PC-3 (cell line): ENCODE data around the gene KCNG2. TPM values are rescaled to one million over a fixed set of nuclear protein-coding genes. Genes with fewer than 3 reads are reported as not detected.

ENCODE experiments used
- ATAC-seq: fragments of 200-7000 bp; cut with Tn5 transposase; 2 replicates; pipeline ENCODE4 v1.9.1; 2020; ENCODE audit warnings: mild to moderate bottlenecking, moderate library complexity
- BruUV-seq: library from RNA; stranded (reverse); fragments of 400-500 nt; replicated peaks from 2 replicates; lab custom pipeline; 2021; lab: Mats Ljungman, UMichigan
- CTCF ChIA-PET: fragments of 300-600 bp; sonication (Branson Sonifier 250); formaldehyde crosslinking; loops from one replicate; lab custom pipeline; 2022; ENCODE audit warnings: antibody characterized with exemption; lab: Charles Lee
- POLR2A ChIA-PET: fragments of 300-600 bp; sonication (Branson Sonifier 250); formaldehyde crosslinking; loops from one replicate; lab custom pipeline; 2022; ENCODE audit warnings: antibody characterized with exemption; ENCODE audit not compliant: unreplicated experiment; lab: Charles Lee
- DNase-seq: peaks from one replicate; pipeline ENCODE4 v3.0.0-alpha.2; 2015
- H2AFZ ChIP-seq: fragments of 300-600 bp; sonication (generic); 2 replicates; pipeline ENCODE4 v1.6.0; 2016; ENCODE audit warnings: antibody characterized with exemption, low read length
- H3F3A ChIP-seq: fragments of 300-600 bp; sonication (generic); one replicate; pipeline ENCODE4 v1.6.0; 2017; ENCODE audit warnings: antibody characterized with exemption, low read length, control low read depth, mild to moderate bottlenecking; ENCODE audit not compliant: unreplicated experiment
- H3K27ac ChIP-seq: fragments of 300-600 bp; sonication (generic); 2 replicates; pipeline ENCODE4 v1.5.1; 2016; ENCODE audit warnings: mild to moderate bottlenecking, low read length
- H3K27me3 ChIP-seq: fragments of 300-600 bp; sonication (generic); 2 replicates; pipeline ENCODE4 v1.6.1; 2016; ENCODE audit warnings: low read length, mixed read lengths
- H3K36me3 ChIP-seq: fragments of 300-600 bp; sonication (generic); 2 replicates; pipeline ENCODE4 v1.6.1; 2016; ENCODE audit warnings: low read depth, mixed run types, low read length, mixed read lengths
- H3K4me1 ChIP-seq: fragments of 300-600 bp; sonication (generic); 2 replicates; pipeline ENCODE4 v1.5.1; 2016; ENCODE audit warnings: low read length; ENCODE audit not compliant: insufficient read depth
- H3K4me2 ChIP-seq: fragments of 300-600 bp; sonication (generic); 2 replicates; pipeline ENCODE4 v1.6.0; 2016; ENCODE audit warnings: low read length
- H3K4me3 ChIP-seq: fragments of 300-600 bp; sonication (generic); 2 replicates; pipeline ENCODE4 v1.5.1; 2016; ENCODE audit warnings: mild to moderate bottlenecking, low read length, mixed read lengths
- H3K79me2 ChIP-seq: fragments of 300-600 bp; sonication (generic); 2 replicates; pipeline ENCODE4 v1.6.1; 2017; ENCODE audit warnings: low read length, mixed read lengths
- H3K9ac ChIP-seq: fragments of 300-600 bp; sonication (generic); 2 replicates; pipeline ENCODE4 v1.6.0; 2016; ENCODE audit warnings: mild to moderate bottlenecking, low read length
- H3K9me2 ChIP-seq: fragments of 300-600 bp; sonication (generic); replicated peaks from 2 replicates; pipeline ENCODE4 v1.6.1; 2016; ENCODE audit warnings: mixed run types, low read length, mixed read lengths
- H3K9me3 ChIP-seq: fragments of 300-600 bp; sonication (generic); 2 replicates; pipeline ENCODE4 v1.6.1; 2016; ENCODE audit warnings: low read length, mixed read lengths
- H4K20me1 ChIP-seq: fragments of 300-600 bp; sonication (generic); 2 replicates; pipeline ENCODE4 v1.6.1; 2016; ENCODE audit warnings: low read length, mixed read lengths
- CTCF ChIP-seq: fragments of 300-600 bp; sonication (generic); conservative IDR thresholded peaks from 2 replicates; pipeline ENCODE4 v1.5.1; 2017; ENCODE audit warnings: antibody characterized with exemption, low read depth, mild to moderate bottlenecking, low read length
- EZH2 ChIP-seq: fragments of 300-600 bp; sonication (generic); IDR thresholded peaks from one replicate; pipeline ENCODE4 v1.6.1; 2017; ENCODE audit warnings: antibody characterized with exemption, mild to moderate bottlenecking, low read length; ENCODE audit not compliant: unreplicated experiment
- EZH2phosphoT487 ChIP-seq: fragments of 300-600 bp; sonication (generic); IDR thresholded peaks from 2 replicates; pipeline ENCODE4 v1.6.1; 2018; ENCODE audit warnings: mild to moderate bottlenecking, antibody characterized with exemption, low read length, borderline replicate concordance
- intact Hi-C: fragments of 100-400 bp; cut with micrococcal nuclease; formaldehyde crosslinking; loops from 2 replicates; pipeline ENCODE4 v1.9.0; 2023
- total RNA-seq: library from RNA; depleted of rRNA; stranded (reverse); fragments of >200 nt; gene quantifications from 2 replicates; pipeline ENCODE4 v1.2.3, GENCODE V29; 2014

The KCNG2 gene
- total RNA-seq, 1 experiment from 2014 or later: not detected

- DNase-seq (no peak), ATAC-seq (no peak)
- POLR2A ChIA-PET: no interaction called here
- peaks cover 13% of the 10 kb centered on the region; the same call in 1 of the 2 replicates for H3K36me3 ChIP-seq
- H3K9me3 ChIP-seq: no peaks in the 10 kb centered on the region
- H2AFZ ChIP-seq: no peak overlapping the region
- intact Hi-C loops: no loop called here
- H3K27me3 ChIP-seq: no peaks in the 10 kb centered on the region
- H4K20me1 ChIP-seq: 0 out of 2 replicates have a peak, but pooled peaks cover 4% of the 10 kb centered on the region
- CTCF ChIA-PET: no interaction called here
- no peak overlapping the region for H3K4me2 ChIP-seq
- H3K9ac ChIP-seq: no peak overlapping the region
- H3K27ac ChIP-seq: no peak overlapping the region
- no peak for TF ChIP-seq EZH2phosphoT487
- no peak for TF ChIP-seq EZH2
- TF ChIP-seq CTCF: no peak
- no TSS peak for BruUV-seq
- H3K9me2 ChIP-seq: no peaks in the 10 kb centered on the region
- no peaks in the 10 kb centered on the region for H3K4me1 ChIP-seq
- no peaks in the 10 kb centered on the region for H3F3A ChIP-seq
- H3K4me3 ChIP-seq: no peak overlapping the region
- no peaks in the 10 kb centered on the region for H3K79me2 ChIP-seq
These were observed 48.2 kb upstream of the KCNG2 start for GRCh38 chr18:79749251-79750191.

GRCh38 chr18:79750980-79751571 lies 46.7 kb upstream of the KCNG2 start:
- Histone ChIP-seq H3K4me2 (no peak overlapping the region), H3K27ac (no peak overlapping the region), H3K79me2 (no peaks in the 10 kb centered on the region), H3K4me1 (no peaks in the 10 kb centered on the region), H3K9me3 (no peaks in the 10 kb centered on the region), H3K27me3 (no peaks in the 10 kb centered on the region), H2AFZ (no peak overlapping the region), H3K4me3 (no peak overlapping the region), H3F3A (no peaks in the 10 kb centered on the region), H3K9ac (no peak overlapping the region), H3K36me3 (peaks cover 17% of the 10 kb centered on the region; the same call in 1 of the 2 replicates), H4K20me1 (0 out of 2 replicates have a peak, but pooled peaks cover 4% of the 10 kb centered on the region), H3K9me2 (no peaks in the 10 kb centered on the region)
- DNase-seq (no peak), ATAC-seq (peak; percentile 24; the same call in 1 of the 2 replicates)
- ChIA-PET POLR2A (no interaction called here), CTCF (interaction anchor here (0.6 kb wide), 1 partner anchor 358 kb away, joined by 3 read pairs; no protein-coding TSS in a partner anchor)
- intact Hi-C loops: no loop called here
- TF ChIP-seq EZH2 (no peak), CTCF (no peak), EZH2phosphoT487 (no peak)
- BruUV-seq: no TSS peak
